Endodermal cell (in vitro differentiated cells): ENCODE results near the gene LRRK1. TPM values are rescaled to one million over a fixed set of nuclear protein-coding genes. Genes with fewer than 3 reads are reported as not detected.

Source experiments
- DNase-seq: peaks from one replicate; pipeline ENCODE4 v3.0.0-alpha.2; 2017
- H3K27ac ChIP-seq: 2 replicates; pipeline ENCODE4 v1.5.1; 2013; ENCODE audit warnings: mild to moderate bottlenecking, low read depth, low read length, moderate library complexity
- H3K27me3 ChIP-seq: 2 replicates; pipeline ENCODE4 v1.6.1; 2013; ENCODE audit warnings: mild to moderate bottlenecking, low read length, moderate library complexity; ENCODE audit not compliant: insufficient read depth, control insufficient read depth, poor library complexity, severe bottlenecking
- H3K36me3 ChIP-seq: 2 replicates; pipeline ENCODE4 v1.7.0; 2013; ENCODE audit warnings: mild to moderate bottlenecking, low read length, moderate library complexity; ENCODE audit not compliant: control insufficient read depth, insufficient read depth
- H3K4me1 ChIP-seq: one replicate; pipeline ENCODE4 v1.7.0; 2013; ENCODE audit warnings: low read length; ENCODE audit not compliant: control insufficient read depth, insufficient read depth
- H3K4me3 ChIP-seq: 2 replicates; pipeline ENCODE4 v1.5.1; 2013; ENCODE audit warnings: mild to moderate bottlenecking, low read length, moderate library complexity
- H3K9ac ChIP-seq: 2 replicates; pipeline ENCODE4 v1.6.1; 2013; ENCODE audit warnings: mild to moderate bottlenecking, low read length, moderate library complexity; ENCODE audit not compliant: poor library complexity, severe bottlenecking; ENCODE audit errors: extremely low read depth
- H3K9me3 ChIP-seq: 2 replicates; pipeline ENCODE4 v1.6.1; 2013; ENCODE audit warnings: mild to moderate bottlenecking, low read length, moderate library complexity; ENCODE audit not compliant: control insufficient read depth
- H3K27ac Mint-ChIP-seq: 2 replicates; pipeline ENCODE4 v1.8.0; 2020; ENCODE audit warnings: mixed read lengths
- H3K27me3 Mint-ChIP-seq: 2 replicates; pipeline ENCODE4 v1.8.0; 2021; ENCODE audit warnings: mild to moderate bottlenecking, mixed read lengths; ENCODE audit not compliant: insufficient read depth
- H3K36me3 Mint-ChIP-seq: 2 replicates; pipeline ENCODE4 v1.8.0; 2020; ENCODE audit warnings: low read depth, mixed read lengths
- H3K4me1 Mint-ChIP-seq: 2 replicates; pipeline ENCODE4 v1.8.0; 2020; ENCODE audit warnings: mixed read lengths
- H3K4me3 Mint-ChIP-seq: 2 replicates; pipeline ENCODE4 v1.8.0; 2020; ENCODE audit warnings: mild to moderate bottlenecking, moderate library complexity, mixed read lengths
- H3K9me3 Mint-ChIP-seq: 2 replicates; pipeline ENCODE4 v1.8.0; 2020; ENCODE audit warnings: mild to moderate bottlenecking, mixed read lengths
- CTCF ChIP-seq: fragments of 200-600 bp; sonication (generic); conservative IDR thresholded peaks from 2 replicates; pipeline ENCODE4 v1.5.0; 2021; ENCODE audit warnings: antibody characterized with exemption, mild to moderate bottlenecking
- WGBS, 2 experiments: methylation state at CpG; one replicate each; pipeline versions ENCODE4 v1.1.5 to v1.1.7; 2013; ENCODE audit warnings: missing lambda C conversion rate in 2 of 2, mixed read lengths in 1 of 2; ENCODE audit not compliant: insufficient coverage in 1 of 2, insufficient read length in 1 of 2; 5-methylcytosine and 5-hydroxymethylcytosine counted together
- total RNA-seq, 2 donors: library from RNA; stranded (reverse); fragmentation: NEBNext Ultra II Directional in 1 of 2; extraction: Animal tissue kit (Norgen Biotek cat#: 25700) in 1 of 2; gene quantifications; 2 replicates in 1 of 2; 3 replicates in 1 of 2; pipeline ENCODE4 v1.2.1, GENCODE V29; 2021

The LRRK1 gene
- total RNA-seq, 2 donors from 2014 or later = 2.7 to 5.1 TPM

GRCh38 chr15:100934166-100934565, 15.0 kb downstream of the LRRK1 start:
- Mint-ChIP-seq H3K27ac (no peak overlapping the region), H3K4me3 (no peak overlapping the region), H3K4me1 (peaks cover 4% of the 10 kb centered on the region), H3K9me3 (no peaks in the 10 kb centered on the region), H3K36me3 (no peaks in the 10 kb centered on the region), H3K27me3 (peaks cover 4% of the 10 kb centered on the region)
- Histone ChIP-seq H3K27ac (no peak overlapping the region), H3K9me3 (no peaks in the 10 kb centered on the region), H3K27me3 (no peaks in the 10 kb centered on the region), H3K36me3 (no peaks in the 10 kb centered on the region), H3K4me1 (no peaks in the 10 kb centered on the region), H3K4me3 (no peak overlapping the region), H3K9ac (no peak overlapping the region)
- DNase-seq = no peak
- no peak for TF ChIP-seq CTCF

GRCh38 chr15:100934726-100935125, 15.6 kb downstream of the LRRK1 start:
- Histone ChIP-seq H3K4me3 (no peak overlapping the region), H3K9me3 (no peaks in the 10 kb centered on the region), H3K9ac (no peak overlapping the region), H3K4me1 (no peaks in the 10 kb centered on the region), H3K36me3 (no peaks in the 10 kb centered on the region), H3K27me3 (no peaks in the 10 kb centered on the region), H3K27ac (no peak overlapping the region)
- peaks cover 4% of the 10 kb centered on the region for H3K27me3 Mint-ChIP-seq
- H3K9me3 Mint-ChIP-seq = no peaks in the 10 kb centered on the region
- no peak for DNase-seq
- H3K4me1 Mint-ChIP-seq = no peaks in the 10 kb centered on the region
- H3K36me3 Mint-ChIP-seq = no peaks in the 10 kb centered on the region
- H3K4me3 Mint-ChIP-seq = no peak overlapping the region
- H3K27ac Mint-ChIP-seq = no peak overlapping the region
- TF ChIP-seq CTCF = peak; percentile 45

GRCh38 chr15:100937171-100937570, 18.0 kb downstream of the LRRK1 start:
- no peak overlapping the region for H3K27ac Mint-ChIP-seq
- H3K4me3 ChIP-seq = no peak overlapping the region
- H3K9me3 ChIP-seq = peaks cover 4% of the 10 kb centered on the region
- no peaks in the 10 kb centered on the region for H3K27me3 ChIP-seq
- H3K4me1 ChIP-seq = no peaks in the 10 kb centered on the region
- no peak for TF ChIP-seq CTCF
- no peaks in the 10 kb centered on the region for H3K36me3 ChIP-seq
- H3K4me1 Mint-ChIP-seq = no peaks in the 10 kb centered on the region
- H3K9me3 Mint-ChIP-seq = no peaks in the 10 kb centered on the region
- H3K9ac ChIP-seq = no peak overlapping the region
- no peak for DNase-seq
- 97% methylated on average over 3 of the region's 4 CpGs; no CpG with 5 or more reads in 1 of the 2 experiments for WGBS, 2 experiments
- no peaks in the 10 kb centered on the region for H3K27me3 Mint-ChIP-seq
- H3K36me3 Mint-ChIP-seq = no peaks in the 10 kb centered on the region
- no peak overlapping the region for H3K27ac ChIP-seq
- H3K4me3 Mint-ChIP-seq = no peak overlapping the region
